ENCODE measurements around the gene ASGR2.

The ASGR2 gene

DNA sequence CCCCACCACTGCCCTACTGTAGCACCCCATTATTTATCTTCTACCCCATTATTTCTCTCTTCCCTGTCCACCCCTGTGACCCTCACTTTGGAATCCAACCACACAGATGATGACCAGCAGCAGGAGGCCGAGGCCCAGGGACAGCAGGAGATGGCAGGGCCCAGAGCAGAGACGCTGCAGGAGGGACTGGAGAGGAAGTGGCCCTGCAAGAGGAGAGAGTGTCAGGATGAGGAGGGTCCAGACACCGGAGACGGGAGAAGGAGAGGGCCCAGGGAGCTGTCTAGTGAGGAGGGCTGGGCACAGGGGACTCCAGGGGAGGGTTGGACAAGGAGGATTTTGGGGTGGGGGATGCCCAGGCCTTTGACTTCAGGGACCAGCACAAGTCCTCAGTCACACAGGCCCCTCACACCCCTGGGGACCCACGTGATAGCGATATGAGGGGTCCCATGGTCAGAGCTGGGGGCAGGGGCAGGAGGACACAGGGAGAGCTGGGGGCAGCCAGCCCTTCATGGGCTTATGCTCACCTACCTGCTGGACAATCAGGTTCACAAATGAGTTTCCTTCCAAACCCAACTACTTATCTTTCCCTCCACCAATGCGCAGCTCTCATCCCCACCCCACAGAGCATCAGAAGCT, 36.6 kb downstream of the ASGR2 start:
- H3K4me3 ChIP-seq (ENCODE audit: low read length), result no peak overlapping the region
- TF ChIP-seq ZNF274 (IDR thresholded peaks at IDR 0.05; ENCODE audit: low read depth, low read length), result no peak

GRCh38 chr17:7074931-7075330, 39.7 kb downstream of the ASGR2 start:
- TF ChIP-seq ZNF274 (IDR thresholded peaks at IDR 0.05; ENCODE audit: low read depth, low read length), result no peak
- no peak overlapping the region for H3K4me3 ChIP-seq (ENCODE audit: low read length)

- TF ChIP-seq ZNF274 (IDR thresholded peaks at IDR 0.05; ENCODE audit: low read depth, low read length), result no peak
- H3K4me3 ChIP-seq (ENCODE audit: low read length), result no peak overlapping the region
Observed at GRCh38 chr17:7072406-7072805, 42.2 kb downstream of the ASGR2 start.

GRCh38 chr17:7070712-7071111, 43.9 kb downstream of the ASGR2 start:
- no peak for TF ChIP-seq ZNF274 (IDR thresholded peaks at IDR 0.05; ENCODE audit: low read depth, low read length)

GRCh38 chr17:7068268-7068667, 46.4 kb downstream of the ASGR2 start:
- TF ChIP-seq ZNF274 (IDR thresholded peaks at IDR 0.05; ENCODE audit: low read depth, low read length), result no peak
- H3K4me3 ChIP-seq (ENCODE audit: low read length), result no peak overlapping the region

More at GRCh38 chr17:7070712-7071111, 43.9 kb downstream of the ASGR2 start:
- H3K4me3 ChIP-seq (ENCODE audit: low read length), result no peak overlapping the region

DNA sequence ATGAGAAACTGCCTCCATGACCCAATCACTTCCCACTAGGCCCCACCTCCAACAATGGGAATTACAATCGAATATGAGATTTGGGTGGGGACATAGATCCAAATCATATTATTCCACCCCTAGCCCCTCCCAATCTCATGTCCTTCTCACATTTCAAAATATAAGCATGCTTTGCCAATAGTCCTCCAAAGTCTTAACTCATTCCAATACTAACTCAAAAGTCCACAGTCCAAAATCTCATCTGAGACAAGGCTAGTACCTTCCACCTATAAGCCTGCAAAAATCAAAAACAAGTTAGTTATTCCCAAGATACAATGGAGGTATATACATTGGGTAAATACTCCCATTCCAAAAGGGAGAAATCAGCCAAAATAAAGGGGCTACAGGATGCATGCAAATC, 47.4 kb downstream of the ASGR2 start:
- no peak for TF ChIP-seq ZNF274 (IDR thresholded peaks at IDR 0.05; ENCODE audit: low read depth, low read length)
- no peak overlapping the region for H3K4me3 ChIP-seq (ENCODE audit: low read length)

GRCh38 chr17:7064261-7064660, 50.4 kb downstream of the ASGR2 start:
- no peak overlapping the region for H3K4me3 ChIP-seq (ENCODE audit: low read length)
- TF ChIP-seq ZNF274 (IDR thresholded peaks at IDR 0.05; ENCODE audit: low read depth, low read length), result no peak

- no peak overlapping the region for H3K4me3 ChIP-seq (ENCODE audit: low read length)
- TF ChIP-seq ZNF274 (IDR thresholded peaks at IDR 0.05; ENCODE audit: low read depth, low read length), result no peak
Observed at GRCh38 chr17:7063518-7064094, 51.0 kb downstream of the ASGR2 start.

DNA sequence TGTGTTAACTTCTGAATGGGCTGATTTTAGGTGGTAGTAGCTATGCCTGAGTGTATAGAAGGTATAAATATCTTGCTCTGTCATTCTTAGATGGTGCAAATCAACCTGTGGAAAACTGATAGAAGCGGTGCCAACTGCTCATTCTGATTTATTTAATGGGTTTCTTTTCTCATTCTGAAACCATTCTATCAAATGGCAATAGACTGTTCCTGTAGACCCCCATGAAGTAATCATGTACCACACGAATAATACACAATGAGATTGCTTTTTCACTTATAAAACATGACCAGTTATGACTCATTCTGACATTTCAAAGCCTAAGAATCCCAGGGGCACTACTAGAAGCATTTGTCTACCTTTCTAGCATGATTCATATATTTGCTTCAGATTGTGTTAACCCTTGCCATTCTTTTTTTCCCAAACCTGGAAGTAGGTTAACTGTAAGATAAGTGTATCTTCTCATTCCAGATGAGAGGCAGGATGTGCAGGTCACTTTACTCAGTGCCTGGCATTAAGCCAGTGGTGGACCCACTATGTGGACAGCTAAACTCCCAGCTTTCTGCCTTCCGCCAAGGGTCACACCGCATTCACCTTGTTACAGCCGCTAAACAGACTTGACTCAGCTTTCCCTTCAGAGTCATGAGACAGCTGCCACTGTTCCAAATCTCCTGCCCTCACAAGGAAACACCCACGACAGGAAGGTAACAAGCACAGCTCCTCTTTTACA, 54.3 kb downstream of the ASGR2 start:
- no peak for TF ChIP-seq ZNF274 (IDR thresholded peaks at IDR 0.05; ENCODE audit: low read depth, low read length)
- H3K4me3 ChIP-seq (ENCODE audit: low read length), result no peak overlapping the region

- no peak overlapping the region for H3K4me3 ChIP-seq (ENCODE audit: low read length)
- no peak for TF ChIP-seq ZNF274 (IDR thresholded peaks at IDR 0.05; ENCODE audit: low read depth, low read length)
Observed at GRCh38 chr17:7058831-7059447, 55.7 kb downstream of the ASGR2 start.

DNA sequence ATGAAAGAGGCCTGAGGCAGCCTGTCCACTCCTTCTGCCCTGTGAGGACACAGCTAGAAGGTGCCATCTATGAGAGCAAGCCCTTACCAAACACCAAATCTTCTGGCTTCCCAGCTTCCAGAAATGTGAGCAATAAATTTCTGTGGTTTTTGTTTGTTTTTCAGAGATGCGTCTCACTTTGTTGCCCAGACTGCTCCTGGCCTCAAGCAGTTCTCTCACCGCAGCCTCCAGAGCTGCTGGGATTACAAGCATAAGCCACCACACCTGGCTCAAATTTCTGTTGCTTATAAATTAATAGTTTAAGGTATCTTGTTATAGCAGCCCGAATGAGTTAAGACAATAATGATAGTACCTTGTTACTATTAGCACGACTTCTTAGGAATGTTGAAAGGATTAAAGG, 58.2 kb downstream of the ASGR2 start:
- H3K4me3 ChIP-seq (ENCODE audit: low read length), result no peak overlapping the region
- no peak for TF ChIP-seq ZNF274 (IDR thresholded peaks at IDR 0.05; ENCODE audit: low read depth, low read length)

All from GM08714 (cell line).